HepG2 (cell line): ENCODE results near the gene TBC1D4. TPM values are rescaled to one million over a fixed set of nuclear protein-coding genes. Genes with fewer than 3 reads are reported as not detected.

Experiments
- ATAC-seq: fragments of 200-7000 bp; cut with Tn5 transposase; 3 replicates; pipeline ENCODE4 v1.9.1; 2020; ENCODE audit warnings: mild to moderate bottlenecking, moderate library complexity
- BruUV-seq: library from RNA; stranded (reverse); fragments of 400-500 nt; replicated peaks from 2 replicates; lab custom pipeline; 2021; lab: Mats Ljungman, UMichigan
- CTCF ChIA-PET: fragments of 300-600 bp; formaldehyde crosslinking; extraction: SDS; loops from one replicate; lab custom pipeline; 2021; ENCODE audit warnings: low total read pairs, inconsistent platforms, low intra/inter-chr PET ratio; lab: Yijun Ruan, JAX
- POLR2A ChIA-PET: fragments of 350-600 bp; sonication (Branson Sonifier 250); formaldehyde crosslinking; loops from one replicate; lab custom pipeline; 2020; ENCODE audit warnings: antibody characterized with exemption, inconsistent platforms; lab: Yijun Ruan, JAX
- DNase-seq: peaks from one replicate; pipeline ENCODE4 v3.0.0-alpha.2; 2015; ENCODE audit warnings: low spot score
- FAIRE-seq: peaks from 3 replicates; lab custom pipeline; 2011; peaks lifted over from hg19 to GRCh38; lab: Jason Lieb, UNC
- H2AFZ ChIP-seq: one replicate; pipeline ENCODE4 v1.6.1; 2011; ENCODE audit warnings: low read length, inconsistent platforms
- H3K27ac ChIP-seq: fragments of 300-600 bp; 3 replicates; pipeline ENCODE4 v1.8.0; 2011; ENCODE audit warnings: mixed run types, mild to moderate bottlenecking, mixed read lengths, low read length, inconsistent platforms; ENCODE audit not compliant: insufficient read depth; ENCODE audit errors: extremely low read length
- H3K27me3 ChIP-seq, 2 experiments: fragments of 200-600 bp in 1 of 2; 2 replicates in 1 of 2; 3 replicates in 1 of 2; pipeline versions ENCODE4 v1.6.0 to v1.8.0; 2011; ENCODE audit warnings: low read length in 2 of 2, mild to moderate bottlenecking in 2 of 2, moderate library complexity in 2 of 2, inconsistent platforms in 1 of 2; ENCODE audit not compliant: insufficient read depth in 2 of 2, control insufficient read depth in 1 of 2
- H3K36me3 ChIP-seq, 2 experiments: fragments of 200-600 bp in 1 of 2; replicated peaks in 1 of 2; 2 replicates in 1 of 2; 3 replicates in 1 of 2; pipeline versions ENCODE4 v1.5.1 to v1.8.0; 2011; ENCODE audit warnings: low read length in 2 of 2, inconsistent platforms in 1 of 2; ENCODE audit not compliant: insufficient read depth in 2 of 2, control insufficient read depth in 1 of 2
- H3K4me1 ChIP-seq: 2 replicates; pipeline ENCODE4 v1.5.1; 2012; ENCODE audit warnings: low read length, inconsistent platforms; ENCODE audit not compliant: insufficient read depth
- H3K4me2 ChIP-seq: 2 replicates; pipeline ENCODE4 v1.6.0; 2011; ENCODE audit warnings: low read depth, low read length, inconsistent platforms
- H3K4me3 ChIP-seq, 3 experiments: fragments of 200-600 bp in 1 of 3; sonication (generic), shearing (Covaris generic) in 1 of 3; replicated peaks in 1 of 3; 2 replicates each; pipeline ENCODE4 v1.5.1; 2011 to 2016; ENCODE audit warnings: low read length in 3 of 3, inconsistent platforms in 2 of 3, low read depth in 2 of 3, mild to moderate bottlenecking in 2 of 3, control low read depth in 1 of 3, mixed read lengths in 1 of 3; ENCODE audit not compliant: insufficient read depth in 1 of 3
- H3K79me2 ChIP-seq: one replicate; pipeline ENCODE4 v1.6.1; 2011; ENCODE audit warnings: low read length, inconsistent platforms; ENCODE audit not compliant: insufficient read depth
- H3K9ac ChIP-seq: 2 replicates; pipeline ENCODE4 v1.6.0; 2011; ENCODE audit warnings: mild to moderate bottlenecking, low read depth, low read length, inconsistent platforms; ENCODE audit not compliant: insufficient read depth
- H3K9me3 ChIP-seq: 2 replicates; pipeline ENCODE4 v1.5.1; 2012; ENCODE audit warnings: mild to moderate bottlenecking, low read length
- H4K20me1 ChIP-seq: 2 replicates; pipeline ENCODE4 v1.6.0; 2011; ENCODE audit warnings: inconsistent platforms, mild to moderate bottlenecking, low read length, moderate library complexity; ENCODE audit not compliant: insufficient read depth
- CEBPG ChIP-seq: IDR thresholded peaks from 2 replicates; pipeline ENCODE4 v1.6.1; 2016
- EED ChIP-seq: sonication (generic); formaldehyde crosslinking; IDR thresholded peaks from 2 replicates; pipeline ENCODE4 v1.5.0; 2020; ENCODE audit warnings: mild to moderate bottlenecking, missing genetic modification reagents
- EP300 ChIP-seq, 3 experiments: sonication (generic) in 1 of 3; formaldehyde crosslinking in 1 of 3; IDR thresholded peaks; 2 replicates each; pipeline versions ENCODE4 v1.5.1 to v1.6.1; 2011 to 2020; ENCODE audit warnings: low read depth in 2 of 3, low read length in 2 of 3, borderline replicate concordance in 1 of 3, improper control_type of control experiment in 1 of 3, mild to moderate bottlenecking in 1 of 3, missing genetic modification reagents in 1 of 3, moderate library complexity in 1 of 3
- ESRRA ChIP-seq: sonication (generic); formaldehyde crosslinking; IDR thresholded peaks from 2 replicates; pipeline ENCODE4 v1.5.1; 2020; ENCODE audit warnings: mild to moderate bottlenecking, low read depth, missing genetic modification reagents
- GABPA ChIP-seq, 2 experiments: IDR thresholded peaks; 2 replicates each; pipeline ENCODE4 v1.6.1; 2011 to 2016; ENCODE audit warnings: low read depth in 2 of 2, low read length in 1 of 2, missing biosample characterization in 1 of 2, missing genetic modification characterization in 1 of 2
- GPN1 ChIP-seq: sonication (generic); formaldehyde crosslinking; IDR thresholded peaks from 2 replicates; pipeline ENCODE4 v1.5.1; 2020; ENCODE audit warnings: missing genetic modification reagents, borderline replicate concordance
- HNRNPLL ChIP-seq: fragments of 200-400 bp; formaldehyde crosslinking; IDR thresholded peaks from 2 replicates; pipeline ENCODE4 v1.6.1; 2017; ENCODE audit warnings: mild to moderate bottlenecking, low read depth, low read length; ENCODE audit not compliant: poor library complexity, severe bottlenecking
- NR2C2 ChIP-seq: sonication (generic); formaldehyde crosslinking; IDR thresholded peaks from 2 replicates; pipeline ENCODE4 v1.4.0; 2020; ENCODE audit warnings: missing genetic modification reagents, mild to moderate bottlenecking, moderate library complexity, borderline replicate concordance
- ONECUT2 ChIP-seq: sonication (generic); formaldehyde crosslinking; IDR thresholded peaks from 2 replicates; pipeline ENCODE4 v1.4.0; 2020; ENCODE audit warnings: missing genetic modification reagents
- PRDM4 ChIP-seq: sonication (generic); formaldehyde crosslinking; IDR thresholded peaks from 2 replicates; pipeline ENCODE4 v1.9.0; 2021; ENCODE audit warnings: missing genetic modification reagents, borderline replicate concordance
- U2AF1 ChIP-seq: fragments of 200-400 bp; formaldehyde crosslinking; optimal IDR thresholded peaks from 2 replicates; pipeline ENCODE3; 2017; ENCODE audit warnings: mild to moderate bottlenecking, low read depth, low read length
- ZFP82 ChIP-seq: sonication (generic); formaldehyde crosslinking; IDR thresholded peaks from 2 replicates; pipeline ENCODE4 v1.5.1; 2020; ENCODE audit warnings: mild to moderate bottlenecking, missing genetic modification reagents, borderline replicate concordance
- ZNF136 ChIP-seq: sonication (generic); formaldehyde crosslinking; IDR thresholded peaks from 2 replicates; pipeline ENCODE4 v1.8.1; 2022; ENCODE audit warnings: low read depth, mild to moderate bottlenecking, moderate library complexity, missing genetic modification reagents
- ZNF335 ChIP-seq: sonication (generic); formaldehyde crosslinking; IDR thresholded peaks from 2 replicates; pipeline ENCODE4 v1.4.0; 2020; ENCODE audit warnings: missing genetic modification reagents
- ZNF343 ChIP-seq: sonication (generic); formaldehyde crosslinking; IDR thresholded peaks from 2 replicates; pipeline ENCODE4 v1.4.0; 2020; ENCODE audit warnings: mild to moderate bottlenecking, missing genetic modification reagents
- ZNF484 ChIP-seq: sonication (generic); formaldehyde crosslinking; IDR thresholded peaks from 2 replicates; pipeline ENCODE4 v1.5.1; 2020; ENCODE audit warnings: mild to moderate bottlenecking, low read depth, missing genetic modification reagents, borderline replicate concordance
- ZNF605 ChIP-seq: sonication (generic); formaldehyde crosslinking; IDR thresholded peaks from 2 replicates; pipeline ENCODE4 v1.8.0; 2022; ENCODE audit warnings: mild to moderate bottlenecking, missing genetic modification reagents
- WGBS: methylation state at CpG from one replicate; pipeline ENCODE4 v1.1.6; 2017; ENCODE audit warnings: low lambda C conversion rate; 5-methylcytosine and 5-hydroxymethylcytosine counted together
- in situ Hi-C: cut with HindIII; loops from 2 replicates; pipeline ENCODE4 v1.10.0; 2017; ENCODE audit warnings: low pct_unique_long_range_greater_than_20kb; ENCODE audit not compliant: extremely low pct_ligation_motif_present
- intact Hi-C: fragments of 100-400 bp; cut with micrococcal nuclease; formaldehyde crosslinking; loops from one replicate; pipeline ENCODE4 v1.10.0; 2022; ENCODE audit not compliant: unreplicated experiment
- polyA plus RNA-seq, 8 experiments: library from polyadenylated mRNA; depleted of rRNA in 3 of 8; stranded (reverse) in 7 of 8; unstranded in 1 of 8; fragments of >200 nt; fragmentation: Illumina TruSeq in 4 of 8; extraction: Trizol in 4 of 8; gene quantifications; 2 replicates each; pipeline versions ENCODE4 v1.2.1 to v1.2.3, GENCODE V29; 2011 to 2016; ENCODE audit warnings: low read depth in 4 of 8, missing spikeins in 1 of 8, mixed read lengths in 1 of 8; ENCODE audit not compliant: insufficient read depth in 1 of 8
- total RNA-seq, 5 experiments: library from RNA; depleted of rRNA; stranded (reverse); fragments of >200 nt; fragmentation: Illumina TruSeq; extraction: Trizol; gene quantifications; 2 replicates each; pipeline ENCODE4 v1.2.3, GENCODE V29; 2016; ENCODE audit warnings: low read depth in 1 of 5
- TF ChIP-seq, protein P1 (sequence below), 2 experiments: fragments of 450-650 bp in 1 of 2; sonication (generic) in 1 of 2; formaldehyde crosslinking; IDR thresholded peaks; 2 replicates each; pipeline versions ENCODE4 v1.5.0 to v1.8.0; 2020 to 2022; ENCODE audit warnings: mild to moderate bottlenecking in 1 of 2, missing genetic modification reagents in 1 of 2
- TF ChIP-seq, protein P2 (sequence below): sonication (generic); formaldehyde crosslinking; IDR thresholded peaks from 2 replicates; pipeline ENCODE4 v1.4.0; 2020; ENCODE audit warnings: missing genetic modification reagents
- TF ChIP-seq, protein P3 (sequence below): sonication (generic); formaldehyde crosslinking; IDR thresholded peaks from 2 replicates; pipeline ENCODE4 v1.4.0; 2020; ENCODE audit warnings: missing genetic modification reagents

TBC1D4 gene
- total and polyA plus RNA-seq, 2 of the 13 experiments (the other 11 are each of a cell fraction or from before 2014, with no cell fraction given), result 35.9 to 64.4 TPM

GRCh38 chr13:75513271-75513670, 31.3 kb upstream of the TBC1D4 start:
- Histone ChIP-seq H3K9ac (no peak overlapping the region), H3K27me3 (no peaks in the 10 kb centered on the region; a peak in 1 of 5 replicates), H3K9me3 (no peaks in the 10 kb centered on the region), H3K4me3 (no peak overlapping the region), H2AFZ (no peak overlapping the region), H3K79me2 (no peaks in the 10 kb centered on the region), H3K27ac (no peak overlapping the region), H3K36me3 (no peaks in the 10 kb centered on the region), H4K20me1 (no peaks in the 10 kb centered on the region), H3K4me2 (no peak overlapping the region), H3K4me1 (peaks cover 8% of the 10 kb centered on the region; the same call in 1 of the 2 replicates)
- in situ Hi-C loops (no loop called here), intact Hi-C loops (no loop called here)
- WGBS, result 67% methylated on average over 5 of the region's 5 CpGs
- FAIRE-seq (no peak), DNase-seq (no peak), ATAC-seq (no peak)
- TF ChIP-seq GABPA (IDR thresholded peaks at IDR 0.05; ENCODE audit: low read depth, low read length), result no peak
- no peak for TF ChIP-seq GABPA (CRISPR knock-in tag; IDR thresholded peaks at IDR 0.05; ENCODE audit: low read depth)
- no peak for TF ChIP-seq ZNF605 (CRISPR knock-in tag)
- no peak for TF ChIP-seq ESRRA (CRISPR knock-in tag)
- TF ChIP-seq ZNF343 (CRISPR knock-in tag), result no peak
- TF ChIP-seq GPN1 (CRISPR knock-in tag), result no peak
- no peak for TF ChIP-seq EP300 (IDR thresholded peaks at IDR 0.05; ENCODE audit: low read depth in 2 of 2, low read length in 2 of 2)
- TF ChIP-seq EP300 (CRISPR knock-in tag; IDR thresholded peaks at IDR 0.05; ENCODE audit: borderline replicate concordance), result no peak
- no peak for TF ChIP-seq NR2C2 (CRISPR knock-in tag)
- TF ChIP-seq, protein P1, sequence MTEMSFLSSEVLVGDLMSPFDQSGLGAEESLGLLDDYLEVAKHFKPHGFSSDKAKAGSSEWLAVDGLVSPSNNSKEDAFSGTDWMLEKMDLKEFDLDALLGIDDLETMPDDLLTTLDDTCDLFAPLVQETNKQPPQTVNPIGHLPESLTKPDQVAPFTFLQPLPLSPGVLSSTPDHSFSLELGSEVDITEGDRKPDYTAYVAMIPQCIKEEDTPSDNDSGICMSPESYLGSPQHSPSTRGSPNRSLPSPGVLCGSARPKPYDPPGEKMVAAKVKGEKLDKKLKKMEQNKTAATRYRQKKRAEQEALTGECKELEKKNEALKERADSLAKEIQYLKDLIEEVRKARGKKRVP (CRISPR knock-in tag; IDR thresholded peaks at IDR 0.05), result no peak
- no peak for TF ChIP-seq ONECUT2
- TF ChIP-seq EED (CRISPR knock-in tag), result no peak
- TF ChIP-seq HNRNPLL, result no peak
- no peak for TF ChIP-seq PRDM4 (CRISPR knock-in tag)
- no peak for TF ChIP-seq ZNF136 (CRISPR knock-in tag)
- TF ChIP-seq, protein P2, sequence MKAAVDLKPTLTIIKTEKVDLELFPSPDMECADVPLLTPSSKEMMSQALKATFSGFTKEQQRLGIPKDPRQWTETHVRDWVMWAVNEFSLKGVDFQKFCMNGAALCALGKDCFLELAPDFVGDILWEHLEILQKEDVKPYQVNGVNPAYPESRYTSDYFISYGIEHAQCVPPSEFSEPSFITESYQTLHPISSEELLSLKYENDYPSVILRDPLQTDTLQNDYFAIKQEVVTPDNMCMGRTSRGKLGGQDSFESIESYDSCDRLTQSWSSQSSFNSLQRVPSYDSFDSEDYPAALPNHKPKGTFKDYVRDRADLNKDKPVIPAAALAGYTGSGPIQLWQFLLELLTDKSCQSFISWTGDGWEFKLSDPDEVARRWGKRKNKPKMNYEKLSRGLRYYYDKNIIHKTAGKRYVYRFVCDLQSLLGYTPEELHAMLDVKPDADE, result no peak
- TF ChIP-seq ZFP82 (CRISPR knock-in tag), result no peak
- no peak for TF ChIP-seq U2AF1
- no peak for TF ChIP-seq ZNF335 (CRISPR knock-in tag)
- TF ChIP-seq ZNF484 (CRISPR knock-in tag), result no peak
- TF ChIP-seq, protein P3, sequence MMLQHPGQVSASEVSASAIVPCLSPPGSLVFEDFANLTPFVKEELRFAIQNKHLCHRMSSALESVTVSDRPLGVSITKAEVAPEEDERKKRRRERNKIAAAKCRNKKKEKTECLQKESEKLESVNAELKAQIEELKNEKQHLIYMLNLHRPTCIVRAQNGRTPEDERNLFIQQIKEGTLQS, result no peak
- TF ChIP-seq CEBPG (CRISPR knock-in tag), result no peak
- CTCF ChIA-PET, result no interaction called here
- no TSS peak for BruUV-seq
- POLR2A ChIA-PET, result interaction anchor here (1.4 kb wide), 1 partner anchor 31 kb away, joined by 3 read pairs; the partner anchor contains the start of gene TBC1D4
